ENCODE results near the gene POLR3K.

The POLR3K gene

DNA sequence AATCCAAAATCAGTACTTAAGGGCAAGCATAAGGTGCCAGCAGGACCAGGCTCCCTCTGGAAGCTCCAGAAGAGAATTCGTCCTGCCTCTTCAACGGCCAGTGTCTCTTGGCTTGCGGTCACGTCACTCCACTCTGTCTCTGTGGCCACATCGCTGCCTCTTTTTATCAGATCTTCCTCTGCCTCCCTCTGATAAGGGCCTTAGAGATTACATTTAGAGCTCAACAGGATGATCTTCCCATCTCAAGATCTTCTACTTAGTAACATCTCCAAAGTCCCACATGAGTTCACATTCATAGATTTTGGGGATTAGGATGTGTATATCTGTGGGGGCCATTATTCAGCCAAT is 41.5 kb upstream of the POLR3K start:
- TF ChIP-seq, protein P1, sequence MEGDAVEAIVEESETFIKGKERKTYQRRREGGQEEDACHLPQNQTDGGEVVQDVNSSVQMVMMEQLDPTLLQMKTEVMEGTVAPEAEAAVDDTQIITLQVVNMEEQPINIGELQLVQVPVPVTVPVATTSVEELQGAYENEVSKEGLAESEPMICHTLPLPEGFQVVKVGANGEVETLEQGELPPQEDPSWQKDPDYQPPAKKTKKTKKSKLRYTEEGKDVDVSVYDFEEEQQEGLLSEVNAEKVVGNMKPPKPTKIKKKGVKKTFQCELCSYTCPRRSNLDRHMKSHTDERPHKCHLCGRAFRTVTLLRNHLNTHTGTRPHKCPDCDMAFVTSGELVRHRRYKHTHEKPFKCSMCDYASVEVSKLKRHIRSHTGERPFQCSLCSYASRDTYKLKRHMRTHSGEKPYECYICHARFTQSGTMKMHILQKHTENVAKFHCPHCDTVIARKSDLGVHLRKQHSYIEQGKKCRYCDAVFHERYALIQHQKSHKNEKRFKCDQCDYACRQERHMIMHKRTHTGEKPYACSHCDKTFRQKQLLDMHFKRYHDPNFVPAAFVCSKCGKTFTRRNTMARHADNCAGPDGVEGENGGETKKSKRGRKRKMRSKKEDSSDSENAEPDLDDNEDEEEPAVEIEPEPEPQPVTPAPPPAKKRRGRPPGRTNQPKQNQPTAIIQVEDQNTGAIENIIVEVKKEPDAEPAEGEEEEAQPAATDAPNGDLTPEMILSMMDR (IDR thresholded peaks at IDR 0.05; ENCODE audit: extremely low read depth, insufficient read depth, missing control alignments): no peak
- DNase-seq (ENCODE audit: low spot score): no peak
- in situ Hi-C loops (cut with MboI; ENCODE audit: low pct_unique_long_range_greater_than_20kb, low sequenced_read_pairs, unreplicated experiment): no loop called here

DNA sequence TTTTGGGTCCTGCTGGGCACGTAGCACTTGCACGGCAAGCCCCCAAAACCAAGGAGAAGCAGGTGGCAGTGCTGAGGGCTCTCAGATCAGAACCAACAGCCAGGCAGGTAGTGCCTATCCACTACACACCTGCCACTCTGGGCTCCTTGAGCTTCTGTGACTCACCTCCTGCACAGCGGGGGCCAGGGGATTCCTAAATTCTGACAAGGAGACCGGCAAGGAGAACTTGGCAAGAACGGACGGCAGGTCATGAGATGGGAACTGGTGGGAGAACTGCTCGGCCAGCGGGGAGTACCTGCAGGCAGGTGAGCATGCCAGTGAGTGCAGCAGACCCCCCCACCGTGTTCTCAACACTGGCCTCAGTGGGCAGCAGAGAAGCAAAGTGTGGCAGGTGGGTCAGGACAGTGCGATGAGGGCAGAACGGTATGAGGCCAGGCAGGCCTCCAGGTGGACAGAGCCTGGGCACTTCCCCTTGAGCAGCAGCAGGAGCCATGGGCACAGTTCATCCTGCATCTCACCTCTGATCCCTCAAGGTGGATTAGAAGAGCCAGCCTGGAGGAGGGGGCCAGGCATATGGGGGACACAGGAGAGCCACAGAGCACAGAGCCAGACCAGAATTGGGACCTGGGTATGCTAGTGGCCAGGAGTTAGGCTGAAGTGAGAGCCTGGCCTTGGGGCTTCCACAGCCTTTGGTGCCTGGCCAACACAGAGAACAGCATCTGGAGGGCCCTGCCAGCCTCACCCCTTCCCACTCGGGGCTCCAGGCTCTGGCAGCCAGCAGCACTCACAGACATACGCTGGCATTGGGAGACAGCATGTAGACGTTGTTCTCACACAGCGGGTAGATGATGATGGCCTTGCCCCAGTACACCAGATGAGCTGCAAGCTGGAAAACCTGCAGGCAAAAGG is 39.3 kb upstream of the POLR3K start:
- DNase-seq (ENCODE audit: low spot score): no peak
- TF ChIP-seq, protein P1 (IDR thresholded peaks at IDR 0.05; ENCODE audit: extremely low read depth, insufficient read depth, missing control alignments): no peak
- in situ Hi-C loops (cut with MboI; ENCODE audit: low pct_unique_long_range_greater_than_20kb, low sequenced_read_pairs, unreplicated experiment): no loop called here

DNA sequence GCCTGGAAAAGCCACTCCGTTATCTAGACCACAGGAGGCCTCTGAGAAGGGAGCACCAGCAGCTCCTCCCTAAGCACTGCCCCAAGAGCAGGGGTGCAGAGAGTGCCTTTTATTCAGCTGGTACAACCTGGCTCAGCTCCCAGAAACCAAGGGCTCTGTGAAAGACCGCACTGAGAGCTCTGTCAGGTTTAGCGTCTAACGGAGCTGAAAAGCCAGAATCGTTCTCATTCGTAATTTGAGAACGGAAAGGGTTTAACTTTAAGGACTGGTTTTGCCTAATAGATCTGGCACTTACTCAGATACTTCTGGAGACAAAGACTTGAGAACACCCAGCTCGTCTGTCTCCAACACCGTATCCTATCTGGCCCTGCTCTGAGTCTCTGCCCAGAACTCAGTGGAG is 38.1 kb upstream of the POLR3K start:
- TF ChIP-seq, protein P1 (IDR thresholded peaks at IDR 0.05; ENCODE audit: extremely low read depth, insufficient read depth, missing control alignments): no peak
- in situ Hi-C loops (cut with MboI; ENCODE audit: low pct_unique_long_range_greater_than_20kb, low sequenced_read_pairs, unreplicated experiment): no loop called here
- no peak for DNase-seq (ENCODE audit: low spot score)

DNA sequence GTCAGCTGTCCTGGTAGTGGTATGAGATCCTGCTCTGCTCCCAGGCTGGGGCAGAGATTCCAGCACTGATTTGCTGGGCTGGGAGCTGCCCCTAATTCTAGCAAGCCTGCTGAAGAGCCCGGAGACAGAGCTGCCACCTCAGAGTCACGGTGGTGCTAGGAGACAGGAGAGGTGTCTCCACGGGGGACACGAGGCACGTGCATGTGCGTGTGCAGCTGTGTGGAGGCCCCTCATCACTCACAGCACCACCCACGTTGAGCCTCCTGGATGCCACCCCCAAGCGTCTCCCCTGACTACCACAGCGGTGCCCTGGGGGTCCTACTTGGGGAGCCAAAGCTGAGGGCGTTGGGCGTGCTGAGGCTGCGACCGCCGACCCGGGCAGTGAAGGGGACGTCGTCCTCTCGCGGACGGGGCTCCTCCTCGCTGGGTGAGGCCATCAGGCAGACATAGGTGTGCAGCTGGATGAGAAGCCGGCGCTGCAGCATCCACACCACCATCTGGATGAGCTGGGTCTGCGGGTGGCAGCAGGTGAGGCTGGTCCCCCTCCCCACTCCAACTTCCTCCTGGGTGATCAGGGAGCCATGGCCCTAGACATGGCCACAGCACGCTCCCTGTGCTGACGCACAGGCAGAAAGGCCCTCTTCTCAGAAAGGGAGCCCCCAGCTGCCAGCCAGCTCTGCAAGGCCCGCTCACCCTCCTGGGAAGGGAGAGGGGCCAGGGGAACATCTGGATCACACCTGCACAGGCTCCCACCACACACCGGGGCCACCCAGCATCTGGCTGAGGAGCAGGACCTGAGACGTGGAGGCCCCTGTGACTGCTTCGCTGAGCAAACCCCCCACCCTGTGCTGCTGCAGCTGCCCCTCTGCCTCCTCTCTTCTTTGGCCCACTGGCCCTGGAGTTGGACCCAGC is 36.2 kb upstream of the POLR3K start:
- TF ChIP-seq, protein P1 (IDR thresholded peaks at IDR 0.05; ENCODE audit: extremely low read depth, insufficient read depth, missing control alignments): no peak
- DNase-seq (ENCODE audit: low spot score): no peak
- in situ Hi-C loops (cut with MboI; ENCODE audit: low pct_unique_long_range_greater_than_20kb, low sequenced_read_pairs, unreplicated experiment): no loop called here

DNA sequence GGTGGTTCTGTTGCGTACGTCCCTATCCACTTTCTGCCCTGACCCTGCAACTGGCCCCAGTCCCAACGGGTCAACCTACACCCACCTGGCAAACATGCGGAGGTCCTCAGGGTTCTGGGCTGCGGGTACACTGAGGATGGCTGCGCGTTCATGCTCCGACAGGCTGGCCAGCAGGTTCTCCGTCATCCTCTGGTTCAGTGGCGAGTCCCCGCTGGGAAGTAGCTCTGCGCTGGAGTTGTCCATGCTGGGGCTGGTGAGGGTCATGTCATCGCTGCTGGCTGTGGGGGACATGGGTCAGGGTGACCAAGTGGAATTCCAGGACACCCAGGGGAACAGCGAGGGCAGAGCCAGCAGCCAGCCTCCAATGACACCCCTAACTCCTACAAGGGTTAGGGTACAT is 35.2 kb upstream of the POLR3K start:
- DNase-seq (ENCODE audit: low spot score): no peak
- TF ChIP-seq, protein P1 (IDR thresholded peaks at IDR 0.05; ENCODE audit: extremely low read depth, insufficient read depth, missing control alignments): no peak
- in situ Hi-C loops (cut with MboI; ENCODE audit: low pct_unique_long_range_greater_than_20kb, low sequenced_read_pairs, unreplicated experiment): no loop called here

DNA sequence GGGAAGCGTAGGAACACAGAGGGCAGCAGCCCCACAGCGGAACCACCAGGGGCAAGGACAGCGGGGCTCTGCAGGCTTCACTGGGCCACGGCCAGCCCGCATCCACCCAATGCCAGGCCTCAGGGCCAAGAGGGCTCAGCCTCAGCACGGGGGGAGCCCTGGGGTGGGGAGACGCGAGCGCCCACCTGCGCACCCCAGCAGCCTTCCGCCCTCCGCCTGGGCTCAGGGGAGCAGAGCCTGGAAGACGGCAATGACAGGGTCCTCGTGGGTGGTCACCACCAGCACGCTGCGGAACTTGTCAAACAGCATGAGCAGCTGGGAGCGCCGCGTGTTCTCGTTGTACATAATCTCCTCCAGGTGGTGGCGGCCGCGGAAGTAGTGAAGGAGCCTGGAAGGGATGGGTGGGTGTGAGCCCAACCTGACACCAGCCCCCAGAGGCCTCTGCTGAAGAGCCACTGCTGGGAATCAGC is 33.1 kb upstream of the POLR3K start:
- no peak for DNase-seq (ENCODE audit: low spot score)
- in situ Hi-C loops (cut with MboI; ENCODE audit: low pct_unique_long_range_greater_than_20kb, low sequenced_read_pairs, unreplicated experiment): no loop called here
- TF ChIP-seq, protein P1 (IDR thresholded peaks at IDR 0.05; ENCODE audit: extremely low read depth, insufficient read depth, missing control alignments): no peak

All from GM13977 (cell line).